Measurements from ENCODE around the gene EBF3. TPM values are rescaled to one million over a fixed set of nuclear protein-coding genes. Genes with fewer than 3 reads are reported as not detected.
A peak's percentile ranks its signal among the peaks of the same experiment; 100 is the strongest.

The EBF3 gene
- total RNA-seq, 1 donor from 2014 or later, result 28.6 TPM

GRCh38 chr10:129876838-129877237 is 87.2 kb downstream of the EBF3 start:
- DNase-seq (ENCODE audit: low spot score), result no peak

DNA sequence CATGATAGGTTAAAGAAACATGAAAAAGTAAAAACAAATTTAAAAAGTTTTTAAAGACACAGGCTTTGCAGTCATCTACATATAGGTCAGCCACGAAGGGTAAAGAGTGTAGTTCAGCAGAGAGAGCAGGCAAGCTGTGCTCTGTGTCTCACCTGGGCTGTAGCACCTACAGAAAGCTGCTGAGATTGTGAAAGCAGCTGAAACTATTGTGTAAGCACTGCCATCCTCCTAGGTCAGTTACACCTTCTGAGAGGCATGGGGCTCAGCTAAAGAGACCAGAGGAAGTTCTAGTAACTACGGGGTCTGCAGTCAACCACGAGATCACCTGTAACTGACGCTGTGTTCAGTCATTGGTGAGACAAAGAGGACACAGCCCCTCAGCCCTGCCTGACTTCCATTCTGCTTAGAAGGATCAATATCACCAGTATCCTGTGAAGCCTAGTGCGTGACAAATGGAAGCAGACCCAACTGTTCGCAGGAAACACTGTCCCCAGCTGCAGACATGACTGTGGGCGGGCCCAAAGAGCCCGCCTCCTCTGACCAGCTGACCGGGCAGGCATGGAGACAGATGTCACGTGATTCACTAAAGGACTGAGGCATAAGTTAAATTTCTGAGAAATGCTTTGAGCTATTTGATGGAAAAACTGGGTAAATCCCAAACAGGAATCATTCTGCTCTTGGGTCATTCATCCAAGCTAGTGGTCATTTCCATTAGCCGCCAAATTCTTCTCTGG is 87.9 kb downstream of the EBF3 start:
- DNase-seq (ENCODE audit: low spot score), result no peak

- DNase-seq (ENCODE audit: low spot score), result no peak
Observed at GRCh38 chr10:129873351-129873750, 90.7 kb downstream of the EBF3 start.

DNA sequence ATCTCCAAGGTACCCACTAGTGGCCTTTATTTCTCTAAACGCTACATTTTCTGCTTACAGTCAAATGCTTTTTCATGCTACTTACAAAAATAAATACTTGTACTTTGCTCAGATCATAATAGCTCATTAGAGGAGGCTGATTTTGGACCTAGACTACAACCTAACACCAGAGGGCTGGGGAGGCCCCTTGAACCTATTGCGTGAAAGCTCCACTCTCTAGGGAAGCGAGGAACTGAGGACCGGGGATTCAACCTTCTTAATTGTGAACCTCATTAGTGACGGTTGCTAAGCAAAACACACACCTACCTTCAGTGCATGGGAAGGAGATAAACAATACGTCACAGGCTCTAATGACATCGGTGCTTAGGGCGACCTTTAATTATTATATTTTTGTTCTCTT is 92.1 kb downstream of the EBF3 start:
- no peak for DNase-seq (ENCODE audit: low spot score)

DNA sequence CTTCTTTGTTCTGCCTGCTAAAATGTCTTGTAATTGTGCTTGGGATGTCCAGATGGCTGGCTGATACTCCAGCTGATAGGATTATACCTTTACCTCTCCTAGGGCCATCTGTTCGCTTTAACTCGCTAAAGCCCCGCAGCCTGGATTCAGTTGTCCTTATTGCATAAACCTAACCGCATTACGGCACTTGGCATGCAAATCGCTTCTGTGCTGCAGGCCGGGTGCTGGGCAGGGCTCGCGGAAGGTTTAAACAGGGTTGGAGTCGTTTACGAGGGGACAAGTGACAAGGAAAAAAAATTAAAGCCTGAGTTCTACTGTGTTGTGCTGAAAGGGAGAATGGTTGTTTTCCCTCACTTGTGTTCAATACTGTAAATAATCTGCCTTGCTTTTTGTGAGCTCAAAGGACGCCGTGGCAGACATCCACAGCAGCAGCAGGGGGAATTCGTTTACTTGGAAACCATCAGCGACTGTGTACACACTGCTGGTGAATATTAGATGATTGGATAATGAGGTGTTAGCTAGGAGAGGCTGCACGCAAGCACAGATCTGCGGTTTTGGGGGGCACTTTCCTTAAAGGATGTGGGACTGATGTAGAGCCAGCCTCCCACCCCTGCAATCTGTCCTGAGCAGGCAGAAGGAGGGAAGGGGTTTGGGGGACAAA is 93.0 kb downstream of the EBF3 start:
- DNase-seq (ENCODE audit: low spot score), result no peak

- DNase-seq (ENCODE audit: low spot score), result no peak
Observed at GRCh38 chr10:129870474-129870757, 93.7 kb downstream of the EBF3 start.

DNA sequence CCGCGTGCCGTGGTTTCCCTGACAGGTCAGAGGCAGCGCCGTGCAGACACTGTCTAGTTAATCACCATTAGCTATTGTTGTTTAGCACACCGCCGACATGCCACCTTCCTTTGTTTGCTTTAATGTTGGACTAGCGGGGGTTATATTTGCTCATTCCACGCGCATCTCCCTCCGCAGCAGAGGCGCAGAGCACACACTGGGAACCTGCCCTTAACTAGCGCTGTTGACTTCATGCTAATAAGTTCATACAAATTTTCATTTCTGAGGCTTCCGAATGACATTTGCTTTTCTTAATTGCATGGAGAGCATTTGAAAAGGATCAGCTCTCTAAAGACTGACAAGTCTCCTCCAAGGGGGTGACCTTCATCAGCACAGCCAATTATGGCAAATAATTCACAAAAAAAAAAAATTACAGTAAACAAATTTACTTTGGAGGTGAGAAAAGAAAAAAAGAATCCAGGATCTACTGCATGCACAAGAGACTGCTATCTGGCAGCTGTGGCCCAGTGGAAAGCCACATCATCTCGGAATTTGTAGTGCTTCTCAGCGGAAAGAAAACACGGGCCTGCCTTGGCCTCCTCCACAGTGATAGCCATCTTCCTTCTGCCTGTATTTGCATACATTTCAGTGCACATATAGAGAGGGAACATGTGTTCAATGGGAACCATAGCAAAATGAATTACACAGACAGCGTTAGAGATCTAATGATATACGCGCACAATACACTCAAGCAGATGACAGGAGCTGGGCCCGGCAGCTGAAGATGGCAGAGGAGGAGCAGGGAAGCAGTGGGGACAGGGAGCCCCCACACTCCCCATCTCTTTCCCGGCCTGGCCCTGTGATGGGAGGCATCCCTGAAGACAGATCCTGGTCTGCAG is 94.2 kb downstream of the EBF3 start:
- no peak for DNase-seq (ENCODE audit: low spot score)

- DNase-seq (ENCODE audit: low spot score), result no peak
Observed at GRCh38 chr10:129868449-129869035, 95.5 kb downstream of the EBF3 start.

DNA sequence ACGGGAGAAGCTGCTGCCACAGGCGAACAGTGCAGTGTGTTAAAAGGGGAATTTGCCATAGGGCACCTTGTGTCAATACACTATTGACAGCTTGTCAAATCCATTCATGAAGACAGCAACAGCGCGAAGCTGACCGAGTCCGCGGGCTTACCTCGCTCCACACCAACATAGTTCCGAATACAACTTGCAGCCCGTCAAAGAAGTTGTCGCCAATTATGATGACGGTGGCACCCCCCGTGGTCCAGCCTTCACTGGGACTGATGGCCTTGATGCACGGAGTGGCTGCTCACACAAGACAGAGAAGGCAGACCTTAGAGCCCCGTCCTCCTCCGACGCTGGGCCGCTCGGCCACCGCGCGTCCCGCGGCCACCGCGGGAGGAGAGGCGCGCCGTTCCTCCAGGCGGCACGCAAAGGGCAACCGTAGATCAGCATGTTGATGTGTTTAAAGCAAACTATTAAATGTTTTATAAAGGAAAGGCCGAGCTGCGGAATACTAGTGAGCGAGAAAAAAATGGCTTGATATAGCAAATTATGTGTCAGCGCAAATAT is 96.4 kb downstream of the EBF3 start:
- no peak for DNase-seq (ENCODE audit: low spot score)

DNA sequence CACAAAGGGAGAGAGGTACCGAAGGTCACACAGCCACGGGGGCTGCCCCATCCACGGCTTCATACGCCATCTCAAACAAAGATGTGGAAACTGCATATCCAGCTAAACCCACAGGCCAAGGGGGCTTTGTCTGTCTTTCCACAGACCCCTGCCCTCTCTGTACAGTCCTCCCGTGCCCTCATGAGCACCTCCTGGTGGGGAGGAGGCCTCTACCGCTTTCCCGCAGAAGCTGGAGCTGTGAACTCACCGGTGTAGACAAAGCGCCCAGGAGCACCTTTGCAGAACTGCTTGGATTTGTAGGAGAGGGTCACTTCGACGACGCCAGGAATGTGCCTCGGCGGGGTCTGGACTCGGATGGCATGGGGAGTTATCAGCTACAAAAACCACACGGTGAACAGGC is 97.2 kb downstream of the EBF3 start:
- DNase-seq (ENCODE audit: low spot score), result no peak

- DNase-seq (ENCODE audit: low spot score), result no peak
Observed at GRCh38 chr10:129865960-129866359, 98.1 kb downstream of the EBF3 start.

DNA sequence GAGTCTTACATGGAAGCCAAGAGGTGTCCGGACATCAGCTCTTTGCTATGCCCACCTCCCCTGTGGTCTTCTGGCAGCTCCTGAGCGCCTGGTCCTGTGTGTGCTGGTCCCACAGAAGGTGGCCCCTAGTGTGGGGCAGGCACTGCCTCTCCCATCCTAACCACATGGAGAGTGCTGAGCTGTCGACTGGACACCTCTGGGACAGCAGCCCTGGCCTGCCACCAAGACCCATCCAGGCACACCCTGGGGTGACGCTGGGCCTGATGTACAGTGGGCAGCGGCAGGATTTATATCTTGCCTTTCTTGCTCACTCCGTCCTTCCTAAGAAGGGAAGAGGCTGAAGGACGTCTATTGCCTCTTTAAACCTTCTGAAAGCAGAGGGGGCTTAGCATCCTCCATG is 98.7 kb downstream of the EBF3 start:
- no peak for DNase-seq (ENCODE audit: low spot score)

DNA sequence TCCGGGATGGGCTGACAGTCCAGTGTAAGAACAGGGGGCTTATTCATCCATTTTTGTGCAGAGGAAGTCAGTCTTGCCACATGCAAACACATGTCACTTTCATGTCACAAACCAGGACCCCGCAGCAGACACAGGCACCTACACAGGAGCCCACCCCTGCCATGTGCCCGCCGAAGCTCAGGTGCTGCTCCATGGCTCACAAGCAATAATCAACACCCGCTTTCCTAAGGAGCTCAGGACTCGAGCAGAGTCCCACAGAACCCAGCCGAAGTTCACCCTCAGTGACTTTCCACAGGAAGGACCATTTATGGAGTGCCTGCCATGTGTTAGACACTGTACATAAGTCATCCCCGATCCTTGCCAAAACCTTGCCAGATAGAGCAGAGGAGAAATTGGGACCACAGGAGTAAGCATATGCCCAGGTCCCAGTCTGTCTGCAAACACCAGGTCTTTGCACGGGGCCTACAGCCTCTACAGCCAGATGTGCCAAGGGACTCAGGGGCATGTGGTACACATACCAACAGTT is 99.4 kb downstream of the EBF3 start:
- no peak for DNase-seq (ENCODE audit: low spot score)

DNA sequence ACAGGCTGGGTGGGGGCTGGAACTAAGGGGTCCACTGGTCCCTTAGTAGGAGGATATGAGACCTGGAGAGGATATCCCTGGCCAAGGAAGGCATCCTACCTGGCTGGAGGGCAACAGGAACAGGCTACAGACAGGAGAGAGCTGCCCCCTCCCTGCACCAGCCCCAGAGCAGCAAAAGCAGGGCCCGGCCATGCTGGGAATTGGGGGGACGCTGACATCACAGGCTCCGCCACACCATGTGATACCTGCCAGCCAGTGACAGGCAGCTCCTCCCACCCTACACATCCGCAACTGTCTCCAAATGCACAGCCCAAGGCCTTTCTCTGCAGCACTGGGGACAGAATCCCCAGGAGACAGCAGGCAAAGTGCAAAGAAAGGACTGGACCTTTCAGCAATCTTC is 100.0 kb downstream of the EBF3 start:
- DNase-seq (ENCODE audit: low spot score), result no peak

GRCh38 chr10:129863201-129863663 is 100.8 kb downstream of the EBF3 start:
- no peak for DNase-seq (ENCODE audit: low spot score)

GRCh38 chr10:129861776-129862531 is 102.1 kb downstream of the EBF3 start:
- peak; percentile 83 for DNase-seq (ENCODE audit: low spot score)

DNA sequence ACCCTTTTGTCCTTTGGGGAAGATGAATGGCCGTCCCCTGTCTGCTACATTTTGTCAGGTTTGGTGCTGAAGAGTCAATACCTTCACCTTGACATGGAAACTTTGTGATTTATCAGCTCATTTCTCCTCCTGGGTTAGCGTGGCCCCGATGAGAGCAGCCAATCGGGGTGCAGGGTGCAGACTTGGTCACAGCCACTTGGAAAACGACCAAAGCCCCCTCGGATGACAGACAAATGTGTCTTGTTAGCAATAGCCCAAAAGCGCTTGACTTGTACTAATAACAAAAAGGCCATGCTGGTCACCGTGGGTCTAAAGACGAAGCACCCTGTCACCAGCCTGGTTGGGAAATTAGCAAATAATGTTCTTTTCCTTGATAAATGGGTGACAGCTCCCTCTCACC is 103.7 kb downstream of the EBF3 start:
- peak; percentile 79 for DNase-seq (ENCODE audit: low spot score)

GRCh38 chr10:129859536-129859935 is 104.5 kb downstream of the EBF3 start:
- peak; percentile 73 for DNase-seq (ENCODE audit: low spot score)

GRCh38 chr10:129857242-129857960 is 106.7 kb downstream of the EBF3 start:
- DNase-seq (ENCODE audit: low spot score), result peak; percentile 55
